HepG2 (cell line): ENCODE measurements around the gene OSBPL1A.

Experiments used
- ARNTL ChIP-seq: sonication (generic); formaldehyde crosslinking; IDR thresholded peaks from 2 replicates; pipeline ENCODE4 v1.4.0; 2020; ENCODE audit warnings: mild to moderate bottlenecking, missing genetic modification reagents
- CEBPG ChIP-seq: IDR thresholded peaks from 2 replicates; pipeline ENCODE4 v1.6.1; 2016
- EP300 ChIP-seq, 3 experiments: sonication (generic) in 1 of 3; formaldehyde crosslinking in 1 of 3; IDR thresholded peaks; 2 replicates each; pipeline versions ENCODE4 v1.5.1 to v1.6.1; 2011 to 2020; ENCODE audit warnings: low read depth in 2 of 3, low read length in 2 of 3, borderline replicate concordance in 1 of 3, improper control_type of control experiment in 1 of 3, mild to moderate bottlenecking in 1 of 3, missing genetic modification reagents in 1 of 3, moderate library complexity in 1 of 3
- GLI4 ChIP-seq: sonication (generic); formaldehyde crosslinking; IDR thresholded peaks from 2 replicates; pipeline ENCODE4 v1.5.1; 2020; ENCODE audit warnings: missing genetic modification reagents, mild to moderate bottlenecking, moderate library complexity, borderline replicate concordance
- KLF6 ChIP-seq: IDR thresholded peaks from 2 replicates; pipeline ENCODE4 v1.8.0; 2016; ENCODE audit warnings: missing biosample characterization, missing genetic modification reagents
- MAFG ChIP-seq: sonication (generic); formaldehyde crosslinking; IDR thresholded peaks from 2 replicates; pipeline ENCODE4 v1.5.1; 2020; ENCODE audit warnings: mild to moderate bottlenecking, missing genetic modification reagents
- PHF8 ChIP-seq: sonication (generic); formaldehyde crosslinking; IDR thresholded peaks from 2 replicates; pipeline ENCODE4 v1.5.0; 2020; ENCODE audit warnings: missing genetic modification reagents
- SAP130 ChIP-seq: IDR thresholded peaks from 2 replicates; pipeline ENCODE4 v1.6.1; 2016; ENCODE audit warnings: low read depth
- SRSF1 ChIP-seq: fragments of 200-400 bp; formaldehyde crosslinking; optimal IDR thresholded peaks from 2 replicates; pipeline ENCODE3; 2017; ENCODE audit warnings: mild to moderate bottlenecking, low read depth, low read length, moderate library complexity
- STAG1 ChIP-seq: sonication (generic); formaldehyde crosslinking; IDR thresholded peaks from 2 replicates; pipeline ENCODE4 v1.4.0; 2020; ENCODE audit warnings: missing genetic modification reagents
- TCF7 ChIP-seq: sonication (generic); IDR thresholded peaks from 2 replicates; pipeline ENCODE4 v1.6.1; 2016; ENCODE audit warnings: antibody characterized with exemption, low read depth
- ZNF383 ChIP-seq: sonication (generic); formaldehyde crosslinking; IDR thresholded peaks from 2 replicates; pipeline ENCODE4 v1.4.0; 2020; ENCODE audit warnings: missing genetic modification reagents, mild to moderate bottlenecking, borderline replicate concordance
- ZNF572 ChIP-seq: sonication (generic); formaldehyde crosslinking; IDR thresholded peaks from 2 replicates; pipeline ENCODE4 v1.5.1; 2020; ENCODE audit warnings: mild to moderate bottlenecking, missing genetic modification reagents
- TF ChIP-seq, protein P1 (sequence below): sonication (generic); formaldehyde crosslinking; IDR thresholded peaks from 2 replicates; pipeline ENCODE4 v1.5.0; 2020; ENCODE audit warnings: mild to moderate bottlenecking, missing genetic modification reagents, moderate library complexity

DNA sequence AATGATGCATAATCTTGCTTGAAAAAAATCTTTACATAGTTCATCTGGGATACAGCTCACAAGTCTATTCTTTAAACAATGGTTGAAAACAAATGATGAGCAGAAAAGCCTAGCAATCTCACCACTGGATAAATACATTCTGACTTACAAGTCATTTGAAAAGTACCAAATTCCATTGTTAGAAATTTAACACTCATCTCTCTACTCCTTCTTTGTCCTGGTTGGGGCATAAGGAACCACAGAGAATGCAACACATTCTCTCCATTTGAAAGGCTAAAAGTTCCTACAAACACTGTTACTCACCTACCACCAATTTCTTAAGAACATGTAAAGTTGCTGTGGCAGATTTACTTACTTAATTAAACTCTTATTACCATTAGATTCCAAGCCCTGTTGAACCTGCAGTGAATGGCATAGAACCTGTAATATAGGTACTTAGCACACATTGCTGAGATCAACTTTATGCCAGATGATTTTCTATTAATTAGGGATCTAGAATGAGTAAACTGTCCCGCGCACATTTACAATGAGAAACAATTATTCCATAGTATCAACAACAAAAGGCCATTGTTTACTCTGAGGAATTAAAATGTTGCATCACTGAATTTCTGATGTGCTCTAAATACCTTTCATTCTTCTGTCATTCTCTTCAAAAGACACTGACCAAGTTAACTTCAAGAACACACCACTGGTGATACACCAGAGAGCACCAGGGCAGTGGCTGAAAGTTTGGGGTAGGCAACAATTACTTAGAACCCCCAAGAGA lies 189.2 kb downstream of the OSBPL1A start:
- TF ChIP-seq ZNF572 (CRISPR knock-in tag) (no peak), KLF6 (CRISPR knock-in tag) (no peak), MAFG (CRISPR knock-in tag) (no peak), GLI4 (CRISPR knock-in tag) (no peak), CEBPG (CRISPR knock-in tag) (no peak), PHF8 (CRISPR knock-in tag) (no peak), SRSF1 (no peak), SAP130 (CRISPR knock-in tag) (no peak), STAG1 (CRISPR knock-in tag) (no peak), EP300 (IDR thresholded peaks at IDR 0.05; ENCODE audit: low read depth in 2 of 2, low read length in 2 of 2) (no peak), EP300 (CRISPR knock-in tag; IDR thresholded peaks at IDR 0.05; ENCODE audit: borderline replicate concordance) (no peak), TCF7 (no peak), ARNTL (CRISPR knock-in tag) (no peak), ZNF383 (no peak)
- TF ChIP-seq, protein P1, sequence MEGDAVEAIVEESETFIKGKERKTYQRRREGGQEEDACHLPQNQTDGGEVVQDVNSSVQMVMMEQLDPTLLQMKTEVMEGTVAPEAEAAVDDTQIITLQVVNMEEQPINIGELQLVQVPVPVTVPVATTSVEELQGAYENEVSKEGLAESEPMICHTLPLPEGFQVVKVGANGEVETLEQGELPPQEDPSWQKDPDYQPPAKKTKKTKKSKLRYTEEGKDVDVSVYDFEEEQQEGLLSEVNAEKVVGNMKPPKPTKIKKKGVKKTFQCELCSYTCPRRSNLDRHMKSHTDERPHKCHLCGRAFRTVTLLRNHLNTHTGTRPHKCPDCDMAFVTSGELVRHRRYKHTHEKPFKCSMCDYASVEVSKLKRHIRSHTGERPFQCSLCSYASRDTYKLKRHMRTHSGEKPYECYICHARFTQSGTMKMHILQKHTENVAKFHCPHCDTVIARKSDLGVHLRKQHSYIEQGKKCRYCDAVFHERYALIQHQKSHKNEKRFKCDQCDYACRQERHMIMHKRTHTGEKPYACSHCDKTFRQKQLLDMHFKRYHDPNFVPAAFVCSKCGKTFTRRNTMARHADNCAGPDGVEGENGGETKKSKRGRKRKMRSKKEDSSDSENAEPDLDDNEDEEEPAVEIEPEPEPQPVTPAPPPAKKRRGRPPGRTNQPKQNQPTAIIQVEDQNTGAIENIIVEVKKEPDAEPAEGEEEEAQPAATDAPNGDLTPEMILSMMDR (CRISPR knock-in tag): no peak
